SK-N-SH (cell line): ENCODE data around the gene KCNS1. TPM values are rescaled to one million over a fixed set of nuclear protein-coding genes. Genes with fewer than 3 reads are reported as not detected.

Experiments used
- CTCF ChIA-PET: fragments of 300-600, 350-600 bp; formaldehyde crosslinking; extraction: SDS; loops from one replicate; lab custom pipeline; 2021; lab: Yijun Ruan, JAX
- POLR2A ChIA-PET: fragments of 350-600 bp; sonication (Branson Sonifier 250); formaldehyde crosslinking; extraction: SDS; loops from one replicate; lab custom pipeline; 2020; ENCODE audit warnings: antibody characterized with exemption, inconsistent platforms; lab: Yijun Ruan, JAX
- DNase-seq: peaks from one replicate; pipeline ENCODE4 v3.0.0; 2012
- H2AFZ ChIP-seq: fragments of 200-600 bp; sonication (generic); 2 replicates; pipeline ENCODE4 v1.8.1; 2016; ENCODE audit warnings: antibody characterized with exemption, mild to moderate bottlenecking, low read depth
- H3F3A ChIP-seq: fragments of 200-600 bp; sonication (generic); replicated peaks from 2 replicates; pipeline ENCODE3; 2016; ENCODE audit warnings: antibody characterized with exemption, mild to moderate bottlenecking; ENCODE audit not compliant: insufficient read depth
- H3K27ac ChIP-seq, 2 experiments: fragments of 200-500 bp in 1 of 2; fragments of 200-600 bp in 1 of 2; sonication (Bioruptor generic) in 1 of 2; sonication (generic), shearing (Covaris generic) in 1 of 2; 2 replicates each; pipeline versions ENCODE4 v1.5.1 to v1.6.1; 2014 to 2016; ENCODE audit warnings: low read depth in 2 of 2, inconsistent platforms in 1 of 2, low read length in 1 of 2, mild to moderate bottlenecking in 1 of 2, mixed read lengths in 1 of 2
- H3K27me3 ChIP-seq: fragments of 200-600 bp; sonication (generic), shearing (Covaris generic); 2 replicates; pipeline ENCODE4 v1.6.1; 2016; ENCODE audit warnings: mixed run types; ENCODE audit not compliant: insufficient read depth
- H3K36me3 ChIP-seq, 2 experiments: fragments of 200-500 bp in 1 of 2; fragments of 200-600 bp in 1 of 2; sonication (Bioruptor generic) in 1 of 2; sonication (generic) in 1 of 2; replicated peaks in 1 of 2; 2 replicates each; pipeline versions ENCODE3 to v1.5.1; 2014 to 2016; ENCODE audit warnings: low read length in 1 of 2, mild to moderate bottlenecking in 1 of 2; ENCODE audit not compliant: insufficient read depth in 2 of 2, control insufficient read depth in 1 of 2
- H3K4me1 ChIP-seq, 2 experiments: fragments of 200-500 bp in 1 of 2; fragments of 200-600 bp in 1 of 2; sonication (Bioruptor generic) in 1 of 2; sonication (generic), shearing (Covaris generic) in 1 of 2; 2 replicates each; pipeline versions ENCODE4 v1.5.1 to v1.6.1; 2014 to 2016; ENCODE audit warnings: low read depth in 1 of 2, low read length in 1 of 2, mixed run types in 1 of 2; ENCODE audit not compliant: insufficient read depth in 2 of 2, control insufficient read depth in 1 of 2
- H3K4me2 ChIP-seq: fragments of 200-600 bp; sonication (generic), shearing (Covaris generic); 2 replicates; pipeline ENCODE4 v1.6.1; 2017; ENCODE audit warnings: mixed run types
- H3K4me3 ChIP-seq, 2 experiments: fragments of 200-500 bp in 1 of 2; fragments of 200-600 bp in 1 of 2; sonication (Bioruptor generic) in 1 of 2; sonication (generic), shearing (Covaris generic) in 1 of 2; 2 replicates each; pipeline versions ENCODE4 v1.5.1 to v1.8.1; 2014 to 2016; ENCODE audit warnings: low read depth in 2 of 2, inconsistent platforms in 1 of 2, low read length in 1 of 2, mild to moderate bottlenecking in 1 of 2, mixed read lengths in 1 of 2, moderate library complexity in 1 of 2
- H3K79me2 ChIP-seq: fragments of 200-600 bp; sonication (generic); 2 replicates; pipeline ENCODE4 v1.8.1; 2017; ENCODE audit warnings: mild to moderate bottlenecking; ENCODE audit not compliant: insufficient read depth
- H3K9ac ChIP-seq: fragments of 200-600 bp; sonication (generic); 2 replicates; pipeline ENCODE4 v1.6.1; 2017; ENCODE audit warnings: mixed run types
- H3K9me2 ChIP-seq: fragments of 200-600 bp; sonication (generic); 2 replicates; pipeline ENCODE4 v1.6.1; 2017; ENCODE audit warnings: mixed run types
- H3K9me3 ChIP-seq: fragments of 200-600 bp; sonication (generic); 2 replicates; pipeline ENCODE4 v1.6.1; 2017; ENCODE audit warnings: mixed run types, mild to moderate bottlenecking, moderate library complexity
- H4K20me1 ChIP-seq: fragments of 200-600 bp; sonication (generic); 2 replicates; pipeline ENCODE4 v1.6.1; 2017; ENCODE audit warnings: mild to moderate bottlenecking, mixed run types; ENCODE audit not compliant: insufficient read depth
- ELF1 ChIP-seq: IDR thresholded peaks from 2 replicates; pipeline ENCODE4 v1.4.0; 2012
- EP300 ChIP-seq, 2 experiments: IDR thresholded peaks; 2 replicates each; pipeline versions ENCODE4 v1.4.0 to v1.6.1; 2012; ENCODE audit warnings: borderline replicate concordance in 1 of 2, low read depth in 1 of 2, low read length in 1 of 2
- EZH2phosphoT487 ChIP-seq: fragments of 200-600 bp; sonication (generic); IDR thresholded peaks from 2 replicates; pipeline ENCODE4 v1.6.1; 2017; ENCODE audit warnings: low read depth, mixed run types, mild to moderate bottlenecking, antibody characterized with exemption, moderate library complexity, borderline replicate concordance
- FOXJ3 ChIP-seq: sonication (generic); formaldehyde crosslinking; IDR thresholded peaks from 2 replicates; pipeline ENCODE4 v1.5.1; 2020; ENCODE audit warnings: mild to moderate bottlenecking, missing genetic modification reagents
- FOXM1 ChIP-seq: IDR thresholded peaks from 2 replicates; pipeline ENCODE4 v1.4.0; 2012; ENCODE audit warnings: low read depth, mild to moderate bottlenecking
- GABPA ChIP-seq: IDR thresholded peaks from 2 replicates; pipeline ENCODE4 v1.4.0; 2012; ENCODE audit warnings: low read depth, mild to moderate bottlenecking
- GATA2 ChIP-seq: sonication (generic); formaldehyde crosslinking; IDR thresholded peaks from 2 replicates; pipeline ENCODE4 v1.5.0; 2020; ENCODE audit warnings: mild to moderate bottlenecking, missing genetic modification reagents
- JUND ChIP-seq: IDR thresholded peaks from 2 replicates; pipeline ENCODE4 v1.4.0; 2012
- MEF2A ChIP-seq: IDR thresholded peaks from 2 replicates; pipeline ENCODE4 v1.4.0; 2012; ENCODE audit warnings: low read depth, borderline replicate concordance
- MXI1 ChIP-seq: IDR thresholded peaks from 2 replicates; pipeline ENCODE4 v1.6.1; 2012; ENCODE audit warnings: mild to moderate bottlenecking, low read depth, low read length, improper control_type of control experiment
- NFIC ChIP-seq: IDR thresholded peaks from 2 replicates; pipeline ENCODE4 v1.4.0; 2012; ENCODE audit warnings: borderline replicate concordance
- RAD21 ChIP-seq: IDR thresholded peaks from 2 replicates; pipeline ENCODE4 v1.6.1; 2012; ENCODE audit warnings: mild to moderate bottlenecking, low read length
- RFX5 ChIP-seq: IDR thresholded peaks from 2 replicates; pipeline ENCODE4 v1.6.1; 2012; ENCODE audit warnings: mild to moderate bottlenecking, improper control_type of control experiment, low read length
- SMC3 ChIP-seq: IDR thresholded peaks from 2 replicates; pipeline ENCODE4 v1.6.1; 2012; ENCODE audit warnings: low read depth, low read length, improper control_type of control experiment
- TAF1 ChIP-seq: IDR thresholded peaks from 2 replicates; pipeline ENCODE4 v1.6.1; 2012; ENCODE audit warnings: low read depth, mild to moderate bottlenecking, low read length, moderate library complexity, borderline replicate concordance
- YY1 ChIP-seq: IDR thresholded peaks from 2 replicates; pipeline ENCODE4 v1.4.0; 2012; ENCODE audit warnings: low read depth, mild to moderate bottlenecking
- WGBS: methylation state at CpG from one replicate; pipeline ENCODE4 v1.1.6; 2017; ENCODE audit warnings: low lambda C conversion rate; 5-methylcytosine and 5-hydroxymethylcytosine counted together
- polyA plus RNA-seq, 3 experiments: library from polyadenylated mRNA; depleted of rRNA; stranded (reverse); fragments of >200 nt; gene quantifications; 2 replicates each; pipeline ENCODE4 v1.2.3, GENCODE V29; 2012
- TF ChIP-seq, protein P1 (sequence below): IDR thresholded peaks from 2 replicates; pipeline ENCODE4 v1.4.0; 2012; ENCODE audit warnings: low read depth, borderline replicate concordance
- TF ChIP-seq, protein P2 (sequence below): IDR thresholded peaks from 2 replicates; pipeline ENCODE4 v1.4.0; 2012; ENCODE audit warnings: low read depth
- TF ChIP-seq, protein P3 (sequence below): IDR thresholded peaks from 2 replicates; pipeline ENCODE4 v1.6.1; 2012; ENCODE audit warnings: mild to moderate bottlenecking, low read depth, low read length, moderate library complexity
- TF ChIP-seq, protein P4 (sequence below): fragments of 150-350 bp; IDR thresholded peaks from 2 replicates; pipeline ENCODE4 v1.6.1; 2016; ENCODE audit warnings: mild to moderate bottlenecking, low read depth, low read length
- TF ChIP-seq, protein P5 (sequence below): fragments of 150-350 bp; IDR thresholded peaks from 2 replicates; pipeline ENCODE4 v1.6.1; 2017; ENCODE audit warnings: antibody characterized with exemption, low read length, low read depth, borderline replicate concordance

Gene KCNS1
- polyA plus RNA-seq, 1 of the 3 experiments (the other 2 are of a cell fraction): 0.07 TPM

DNA sequence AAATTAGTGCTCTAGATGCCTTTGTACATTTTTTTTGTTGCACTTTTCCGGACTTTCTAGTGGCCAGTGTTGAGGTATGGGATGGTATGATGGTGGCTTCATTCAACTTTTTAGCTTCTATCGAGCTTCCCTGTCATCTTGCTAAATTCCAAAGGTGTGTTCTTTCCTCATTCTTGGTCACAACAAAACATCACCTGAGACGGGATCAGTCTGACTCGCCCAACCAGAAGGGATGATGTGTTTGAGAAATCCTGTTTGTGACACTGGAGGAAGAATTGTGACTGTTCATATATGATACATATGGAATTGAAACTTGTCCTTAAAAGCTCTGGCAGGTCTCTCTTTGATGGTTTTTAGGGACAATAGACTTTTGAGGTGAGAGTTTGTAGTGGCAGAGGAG, 33.8 kb downstream of the KCNS1 start:
- Histone ChIP-seq H4K20me1 (no peaks in the 10 kb centered on the region), H3K4me3 (no peak overlapping the region), H3K9me2 (no peaks in the 10 kb centered on the region), H3K36me3 (peaks cover 0 to 8% of the 10 kb centered on the region in 2 experiments), H3K27me3 (no peaks in the 10 kb centered on the region), H3K9ac (no peak overlapping the region), H3K27ac (no peak overlapping the region; a peak in 1 of 4 replicates), H3K79me2 (peaks cover 22% of the 10 kb centered on the region; the same call in 1 of the 2 replicates), H3K4me2 (no peak overlapping the region), H3F3A (no peaks in the 10 kb centered on the region), H3K4me1 (no peaks in the 10 kb centered on the region; a peak in 2 of 4 replicates), H2AFZ (no peak overlapping the region), H3K9me3 (no peaks in the 10 kb centered on the region)
- WGBS: 96% methylated on average over 4 of the region's 4 CpGs
- TF ChIP-seq MXI1 (no peak), SMC3 (no peak), YY1 (no peak), NFIC (no peak), FOXJ3 (no peak), RAD21 (no peak), GATA2 (no peak), TAF1 (no peak)
- TF ChIP-seq, protein P1, sequence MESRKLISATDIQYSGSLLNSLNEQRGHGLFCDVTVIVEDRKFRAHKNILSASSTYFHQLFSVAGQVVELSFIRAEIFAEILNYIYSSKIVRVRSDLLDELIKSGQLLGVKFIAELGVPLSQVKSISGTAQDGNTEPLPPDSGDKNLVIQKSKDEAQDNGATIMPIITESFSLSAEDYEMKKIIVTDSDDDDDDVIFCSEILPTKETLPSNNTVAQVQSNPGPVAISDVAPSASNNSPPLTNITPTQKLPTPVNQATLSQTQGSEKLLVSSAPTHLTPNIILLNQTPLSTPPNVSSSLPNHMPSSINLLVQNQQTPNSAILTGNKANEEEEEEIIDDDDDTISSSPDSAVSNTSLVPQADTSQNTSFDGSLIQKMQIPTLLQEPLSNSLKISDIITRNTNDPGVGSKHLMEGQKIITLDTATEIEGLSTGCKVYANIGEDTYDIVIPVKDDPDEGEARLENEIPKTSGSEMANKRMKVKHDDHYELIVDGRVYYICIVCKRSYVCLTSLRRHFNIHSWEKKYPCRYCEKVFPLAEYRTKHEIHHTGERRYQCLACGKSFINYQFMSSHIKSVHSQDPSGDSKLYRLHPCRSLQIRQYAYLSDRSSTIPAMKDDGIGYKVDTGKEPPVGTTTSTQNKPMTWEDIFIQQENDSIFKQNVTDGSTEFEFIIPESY: no peak
- TF ChIP-seq, protein P2, sequence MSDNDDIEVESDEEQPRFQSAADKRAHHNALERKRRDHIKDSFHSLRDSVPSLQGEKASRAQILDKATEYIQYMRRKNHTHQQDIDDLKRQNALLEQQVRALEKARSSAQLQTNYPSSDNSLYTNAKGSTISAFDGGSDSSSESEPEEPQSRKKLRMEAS: no peak
- TF ChIP-seq, protein P3, sequence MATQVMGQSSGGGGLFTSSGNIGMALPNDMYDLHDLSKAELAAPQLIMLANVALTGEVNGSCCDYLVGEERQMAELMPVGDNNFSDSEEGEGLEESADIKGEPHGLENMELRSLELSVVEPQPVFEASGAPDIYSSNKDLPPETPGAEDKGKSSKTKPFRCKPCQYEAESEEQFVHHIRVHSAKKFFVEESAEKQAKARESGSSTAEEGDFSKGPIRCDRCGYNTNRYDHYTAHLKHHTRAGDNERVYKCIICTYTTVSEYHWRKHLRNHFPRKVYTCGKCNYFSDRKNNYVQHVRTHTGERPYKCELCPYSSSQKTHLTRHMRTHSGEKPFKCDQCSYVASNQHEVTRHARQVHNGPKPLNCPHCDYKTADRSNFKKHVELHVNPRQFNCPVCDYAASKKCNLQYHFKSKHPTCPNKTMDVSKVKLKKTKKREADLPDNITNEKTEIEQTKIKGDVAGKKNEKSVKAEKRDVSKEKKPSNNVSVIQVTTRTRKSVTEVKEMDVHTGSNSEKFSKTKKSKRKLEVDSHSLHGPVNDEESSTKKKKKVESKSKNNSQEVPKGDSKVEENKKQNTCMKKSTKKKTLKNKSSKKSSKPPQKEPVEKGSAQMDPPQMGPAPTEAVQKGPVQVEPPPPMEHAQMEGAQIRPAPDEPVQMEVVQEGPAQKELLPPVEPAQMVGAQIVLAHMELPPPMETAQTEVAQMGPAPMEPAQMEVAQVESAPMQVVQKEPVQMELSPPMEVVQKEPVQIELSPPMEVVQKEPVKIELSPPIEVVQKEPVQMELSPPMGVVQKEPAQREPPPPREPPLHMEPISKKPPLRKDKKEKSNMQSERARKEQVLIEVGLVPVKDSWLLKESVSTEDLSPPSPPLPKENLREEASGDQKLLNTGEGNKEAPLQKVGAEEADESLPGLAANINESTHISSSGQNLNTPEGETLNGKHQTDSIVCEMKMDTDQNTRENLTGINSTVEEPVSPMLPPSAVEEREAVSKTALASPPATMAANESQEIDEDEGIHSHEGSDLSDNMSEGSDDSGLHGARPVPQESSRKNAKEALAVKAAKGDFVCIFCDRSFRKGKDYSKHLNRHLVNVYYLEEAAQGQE: no peak
- ChIA-PET CTCF (interaction anchor here (0.9 to 1.9 kb wide), 3 partner anchors 19 to 45 kb away, joined by 3 to 6 read pairs (median 5); no protein-coding TSS in a partner anchor), POLR2A (no interaction called here)
- DNase-seq: no peak

DNA sequence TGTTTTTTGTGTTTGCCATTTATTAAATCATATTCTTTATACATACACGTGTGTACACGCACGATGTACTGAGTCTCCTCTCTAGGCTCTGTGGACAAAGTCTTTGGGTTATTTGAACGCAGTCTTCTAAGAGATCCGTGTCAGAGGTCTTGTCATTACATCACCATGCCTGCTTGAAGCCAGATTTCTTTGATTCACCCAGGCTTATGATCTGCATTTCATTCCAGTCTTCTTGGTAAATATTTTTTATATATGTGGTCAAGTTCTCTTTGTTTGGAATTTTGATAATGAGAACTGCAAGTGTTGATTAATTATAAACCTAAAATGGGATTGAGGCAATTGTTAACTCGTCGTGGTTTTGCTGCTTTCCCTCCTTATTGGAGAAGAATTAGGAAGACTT, 34.6 kb downstream of the KCNS1 start:
- H3K9ac ChIP-seq: no peak overlapping the region
- H3K4me1 ChIP-seq: no peaks in the 10 kb centered on the region; a peak in 2 of 4 replicates
- no peak overlapping the region for H3K27ac ChIP-seq
- CTCF ChIA-PET: interaction anchor here (1.1 to 2.0 kb wide), 4 partner anchors 22 to 55 kb away, joined by 3 to 10 read pairs (median 6); no protein-coding TSS in a partner anchor
- no peak for DNase-seq
- no peak overlapping the region for H2AFZ ChIP-seq
- peaks cover 0 to 8% of the 10 kb centered on the region in 2 experiments for H3K36me3 ChIP-seq
- no peak overlapping the region for H3K4me2 ChIP-seq
- H3F3A ChIP-seq: peaks cover 4% of the 10 kb centered on the region
- 97% methylated on average over 7 of the region's 7 CpGs for WGBS
- POLR2A ChIA-PET: no interaction called here
- H3K9me3 ChIP-seq: no peaks in the 10 kb centered on the region
- peaks cover 22% of the 10 kb centered on the region; the same call in 1 of the 2 replicates for H3K79me2 ChIP-seq
- H3K4me3 ChIP-seq: no peak overlapping the region
- no peaks in the 10 kb centered on the region for H3K9me2 ChIP-seq
- H3K27me3 ChIP-seq: no peaks in the 10 kb centered on the region
- no peaks in the 10 kb centered on the region for H4K20me1 ChIP-seq
- TF ChIP-seq, protein P4, sequence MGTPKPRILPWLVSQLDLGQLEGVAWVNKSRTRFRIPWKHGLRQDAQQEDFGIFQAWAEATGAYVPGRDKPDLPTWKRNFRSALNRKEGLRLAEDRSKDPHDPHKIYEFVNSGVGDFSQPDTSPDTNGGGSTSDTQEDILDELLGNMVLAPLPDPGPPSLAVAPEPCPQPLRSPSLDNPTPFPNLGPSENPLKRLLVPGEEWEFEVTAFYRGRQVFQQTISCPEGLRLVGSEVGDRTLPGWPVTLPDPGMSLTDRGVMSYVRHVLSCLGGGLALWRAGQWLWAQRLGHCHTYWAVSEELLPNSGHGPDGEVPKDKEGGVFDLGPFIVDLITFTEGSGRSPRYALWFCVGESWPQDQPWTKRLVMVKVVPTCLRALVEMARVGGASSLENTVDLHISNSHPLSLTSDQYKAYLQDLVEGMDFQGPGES: no peak
- TF ChIP-seq FOXM1: no peak
- TF ChIP-seq GABPA: no peak
- no peak for TF ChIP-seq TAF1
- no peak for TF ChIP-seq EZH2phosphoT487
- TF ChIP-seq, protein P5, sequence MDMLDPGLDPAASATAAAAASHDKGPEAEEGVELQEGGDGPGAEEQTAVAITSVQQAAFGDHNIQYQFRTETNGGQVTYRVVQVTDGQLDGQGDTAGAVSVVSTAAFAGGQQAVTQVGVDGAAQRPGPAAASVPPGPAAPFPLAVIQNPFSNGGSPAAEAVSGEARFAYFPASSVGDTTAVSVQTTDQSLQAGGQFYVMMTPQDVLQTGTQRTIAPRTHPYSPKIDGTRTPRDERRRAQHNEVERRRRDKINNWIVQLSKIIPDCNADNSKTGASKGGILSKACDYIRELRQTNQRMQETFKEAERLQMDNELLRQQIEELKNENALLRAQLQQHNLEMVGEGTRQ: no peak
- no peak for TF ChIP-seq ELF1
- no peak for TF ChIP-seq RFX5
- TF ChIP-seq MEF2A: no peak
- TF ChIP-seq JUND: no peak
- TF ChIP-seq EP300 (IDR thresholded peaks at IDR 0.05; ENCODE audit: borderline replicate concordance in 1 of 2, low read depth in 1 of 2, low read length in 1 of 2): no peak
- TF ChIP-seq, protein P2: no peak
